Mesenchymal stem cell (in vitro differentiated cells and primary cell): ENCODE measurements around the gene HSPB9.

Experiments
- DNase-seq: peaks from one replicate; pipeline ENCODE4 v3.0.0-alpha.2; 2013
- H2AFZ ChIP-seq: one replicate; pipeline ENCODE4 v1.6.1; 2013; ENCODE audit warnings: low read depth, mild to moderate bottlenecking, control low read depth, inconsistent platforms, low read length, moderate library complexity
- H2AK5ac ChIP-seq: 2 replicates; pipeline ENCODE4 v1.6.1; 2013; ENCODE audit warnings: low read length, moderate library complexity, mild to moderate bottlenecking, inconsistent platforms; ENCODE audit not compliant: severe bottlenecking
- H2BK120ac ChIP-seq: one replicate; pipeline ENCODE4 v1.6.1; 2013; ENCODE audit warnings: low read depth, mild to moderate bottlenecking, inconsistent platforms, low read length, moderate library complexity
- H2BK12ac ChIP-seq, 2 experiments: one replicate each; pipeline ENCODE4 v1.6.1; 2013; ENCODE audit warnings: inconsistent platforms in 2 of 2, low read length in 2 of 2, mild to moderate bottlenecking in 2 of 2, moderate library complexity in 2 of 2, control low read depth in 1 of 2
- H2BK15ac ChIP-seq: one replicate; pipeline ENCODE4 v1.6.1; 2013; ENCODE audit warnings: mild to moderate bottlenecking, low read depth, inconsistent platforms; ENCODE audit not compliant: poor library complexity, severe bottlenecking
- H2BK5ac ChIP-seq: 2 replicates; pipeline ENCODE4 v1.6.1; 2013; ENCODE audit warnings: low read depth, mild to moderate bottlenecking, low read length, control low read depth, inconsistent platforms; ENCODE audit not compliant: poor library complexity, severe bottlenecking
- H3K14ac ChIP-seq, 2 experiments: one replicate each; pipeline ENCODE4 v1.6.1; 2013; ENCODE audit warnings: inconsistent platforms in 2 of 2, low read length in 2 of 2, control low read depth in 1 of 2, mild to moderate bottlenecking in 1 of 2, moderate library complexity in 1 of 2
- H3K18ac ChIP-seq, 2 experiments: one replicate each; pipeline ENCODE4 v1.6.1; 2013; ENCODE audit warnings: inconsistent platforms in 2 of 2, low read length in 2 of 2, control low read depth in 1 of 2, low read depth in 1 of 2, mild to moderate bottlenecking in 1 of 2
- H3K23ac ChIP-seq, 2 experiments: one replicate each; pipeline ENCODE4 v1.6.1; 2013; ENCODE audit warnings: inconsistent platforms in 2 of 2, low read length in 2 of 2, mild to moderate bottlenecking in 2 of 2, moderate library complexity in 2 of 2, control low read depth in 1 of 2
- H3K27ac ChIP-seq: 2 replicates; pipeline ENCODE4 v1.5.1; 2013; ENCODE audit warnings: mild to moderate bottlenecking, moderate library complexity, low read length, control low read depth, inconsistent platforms; ENCODE audit not compliant: poor library complexity, severe bottlenecking
- H3K27me3 ChIP-seq, 2 experiments: 2 replicates each; pipeline versions ENCODE4 v1.6.1 to v1.7.0; 2013; ENCODE audit warnings: low read length in 2 of 2, mild to moderate bottlenecking in 2 of 2, moderate library complexity in 2 of 2, control low read depth in 1 of 2, inconsistent platforms in 1 of 2; ENCODE audit not compliant: control insufficient read depth in 1 of 2, insufficient read depth in 1 of 2
- H3K36me3 ChIP-seq, 2 experiments: 2 replicates each; pipeline versions ENCODE4 v1.6.1 to v1.7.0; 2013; ENCODE audit warnings: low read length in 2 of 2, control low read depth in 1 of 2, inconsistent platforms in 1 of 2, low read depth in 1 of 2, mild to moderate bottlenecking in 1 of 2; ENCODE audit not compliant: insufficient read depth in 2 of 2, control insufficient read depth in 1 of 2
- H3K4ac ChIP-seq, 2 experiments: one replicate each; pipeline ENCODE4 v1.6.1; 2013; ENCODE audit warnings: inconsistent platforms in 2 of 2, low read length in 2 of 2, mild to moderate bottlenecking in 2 of 2, moderate library complexity in 2 of 2, control low read depth in 1 of 2, low read depth in 1 of 2
- H3K4me1 ChIP-seq: 2 replicates; pipeline ENCODE4 v1.6.1; 2013; ENCODE audit warnings: low read depth, low read length, control low read depth; ENCODE audit not compliant: control insufficient read depth, insufficient read depth
- H3K4me2 ChIP-seq: 2 replicates; pipeline ENCODE4 v1.6.1; 2013; ENCODE audit warnings: low read length, mild to moderate bottlenecking, inconsistent platforms; ENCODE audit not compliant: poor library complexity, severe bottlenecking
- H3K4me3 ChIP-seq, 2 experiments: 2 replicates each; pipeline versions ENCODE4 v1.5.1 to v1.7.0; 2013; ENCODE audit warnings: low read length in 2 of 2, mild to moderate bottlenecking in 2 of 2, control low read depth in 1 of 2, low read depth in 1 of 2; ENCODE audit not compliant: insufficient read depth in 1 of 2
- H3K79me1 ChIP-seq: replicated peaks from 2 replicates; pipeline ENCODE4 v1.6.1; 2013; ENCODE audit warnings: mild to moderate bottlenecking, control low read depth, low read length, inconsistent platforms; ENCODE audit not compliant: poor library complexity, severe bottlenecking
- H3K9ac ChIP-seq: 2 replicates; pipeline ENCODE4 v1.7.0; 2013; ENCODE audit warnings: mild to moderate bottlenecking, low read length, moderate library complexity
- H3K9me3 ChIP-seq: 2 replicates; pipeline ENCODE4 v1.7.0; 2013; ENCODE audit warnings: mild to moderate bottlenecking, low read length; ENCODE audit not compliant: control insufficient read depth
- H4K8ac ChIP-seq: one replicate; pipeline ENCODE4 v1.6.1; 2013; ENCODE audit warnings: inconsistent platforms, mild to moderate bottlenecking, low read length, moderate library complexity
- H4K91ac ChIP-seq: one replicate; pipeline ENCODE4 v1.6.1; 2013; ENCODE audit warnings: mild to moderate bottlenecking, low read length, inconsistent platforms
- WGBS: methylation state at CpG from one replicate; pipeline ENCODE4 v1.1.7; 2013; ENCODE audit warnings: mixed read lengths; 5-methylcytosine and 5-hydroxymethylcytosine counted together

Gene HSPB9

GRCh38 chr17:42117397-42118125 lies 5.0 kb upstream of the HSPB9 start:
- Histone ChIP-seq H2BK120ac (no peak overlapping the region), H3K9ac (no peak overlapping the region), H3K4me1 (peaks cover 11% of the 10 kb centered on the region), H2BK15ac (no peak overlapping the region), H3K23ac (no peak overlapping the region), H3K14ac (no peak overlapping the region), H3K18ac (no peak overlapping the region), H3K4me2 (no peak overlapping the region), H4K91ac (peak overlapping the region; percentile 11), H3K4me3 (no peak overlapping the region), H2AFZ (no peak overlapping the region), H2BK5ac (no peak overlapping the region), H3K4ac (no peak overlapping the region), H3K27me3 (no peaks in the 10 kb centered on the region), H2BK12ac (no peak overlapping the region), H3K79me1 (peaks cover 9% of the 10 kb centered on the region), H3K27ac (no peak overlapping the region), H3K36me3 (peaks cover 42 to 73% of the 10 kb centered on the region in 2 experiments), H3K9me3 (no peaks in the 10 kb centered on the region), H2AK5ac (no peak overlapping the region), H4K8ac (no peak overlapping the region)
- no peak for DNase-seq
- 94% methylated on average over 30 of the region's 30 CpGs for WGBS

- H4K8ac ChIP-seq: no peak overlapping the region
- no peak overlapping the region for H3K27ac ChIP-seq
- H3K9me3 ChIP-seq: no peaks in the 10 kb centered on the region
- H3K4ac ChIP-seq: peak overlapping the region in 1 of 2 experiments; percentile 6
- peaks cover 8% of the 10 kb centered on the region for H3K4me1 ChIP-seq
- no peak overlapping the region for H3K4me3 ChIP-seq
- H3K9ac ChIP-seq: no peak overlapping the region
- no peak overlapping the region for H3K4me2 ChIP-seq
- H2BK120ac ChIP-seq: no peak overlapping the region
- H2BK5ac ChIP-seq: no peak overlapping the region
- no peak overlapping the region for H2BK15ac ChIP-seq
- H3K27me3 ChIP-seq: no peaks in the 10 kb centered on the region
- H2AFZ ChIP-seq: no peak overlapping the region
- DNase-seq: no peak
- peaks cover 9% of the 10 kb centered on the region for H3K79me1 ChIP-seq
- H3K36me3 ChIP-seq: peaks cover 42 to 73% of the 10 kb centered on the region in 2 experiments
- no peak overlapping the region for H4K91ac ChIP-seq
- no peak overlapping the region for H3K18ac ChIP-seq
- H2BK12ac ChIP-seq: no peak overlapping the region
- H2AK5ac ChIP-seq: no peak overlapping the region
- 90% methylated on average over 4 of the region's 4 CpGs for WGBS
- H3K23ac ChIP-seq: no peak overlapping the region
- H3K14ac ChIP-seq: no peak overlapping the region
These were observed 4.5 kb upstream of the HSPB9 start for GRCh38 chr17:42118126-42118510.

DNA sequence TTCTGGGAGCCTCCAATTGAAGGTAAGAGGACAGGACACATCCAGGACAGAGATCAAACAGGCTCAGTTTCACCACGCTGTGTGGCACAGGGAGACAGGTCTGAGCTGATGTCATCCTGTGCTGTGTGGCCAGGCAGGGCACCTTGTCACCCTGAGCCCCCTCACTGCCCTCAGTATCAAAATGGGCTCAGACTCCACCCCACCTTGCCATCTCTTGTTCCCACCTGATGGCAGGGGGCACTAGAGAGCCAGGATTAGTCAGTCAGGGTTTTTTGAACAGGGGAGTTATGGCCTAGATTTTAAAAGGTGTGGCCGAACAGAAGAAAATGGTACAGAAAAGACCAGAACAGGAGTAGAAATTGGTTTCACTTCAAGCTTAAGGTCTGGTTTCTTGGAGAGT lies 4.1 kb upstream of the HSPB9 start:
- H3K36me3 ChIP-seq: peaks cover 42 to 72% of the 10 kb centered on the region in 2 experiments
- H3K14ac ChIP-seq: no peak overlapping the region
- H3K27ac ChIP-seq: no peak overlapping the region
- peak; percentile 37 for DNase-seq
- H3K9ac ChIP-seq: no peak overlapping the region
- no peak overlapping the region for H3K18ac ChIP-seq
- H2BK120ac ChIP-seq: no peak overlapping the region
- no peaks in the 10 kb centered on the region for H3K9me3 ChIP-seq
- peaks cover 8% of the 10 kb centered on the region for H3K4me1 ChIP-seq
- no peak overlapping the region for H4K8ac ChIP-seq
- 100% methylated on average over 2 of the region's 2 CpGs for WGBS
- H2AK5ac ChIP-seq: no peak overlapping the region
- H2AFZ ChIP-seq: no peak overlapping the region
- no peak overlapping the region for H2BK15ac ChIP-seq
- peaks cover 9% of the 10 kb centered on the region for H3K79me1 ChIP-seq
- no peak overlapping the region for H3K23ac ChIP-seq
- H3K4ac ChIP-seq: no peak overlapping the region
- H4K91ac ChIP-seq: no peak overlapping the region
- H2BK5ac ChIP-seq: no peak overlapping the region
- H2BK12ac ChIP-seq: no peak overlapping the region
- no peak overlapping the region for H3K4me3 ChIP-seq
- H3K27me3 ChIP-seq: no peaks in the 10 kb centered on the region
- no peak overlapping the region for H3K4me2 ChIP-seq

- no peak overlapping the region for H3K27ac ChIP-seq
- H3K9ac ChIP-seq: no peak overlapping the region
- 96% methylated on average over 18 of the region's 18 CpGs for WGBS
- peaks cover 8% of the 10 kb centered on the region for H3K4me1 ChIP-seq
- no peaks in the 10 kb centered on the region for H3K9me3 ChIP-seq
- H3K23ac ChIP-seq: no peak overlapping the region
- H3K4me2 ChIP-seq: no peak overlapping the region
- no peak overlapping the region for H3K4me3 ChIP-seq
- H4K91ac ChIP-seq: no peak overlapping the region
- no peak overlapping the region for H3K18ac ChIP-seq
- H2BK120ac ChIP-seq: no peak overlapping the region
- no peak overlapping the region for H3K4ac ChIP-seq
- no peak overlapping the region for H2AFZ ChIP-seq
- H2BK15ac ChIP-seq: no peak overlapping the region
- H2AK5ac ChIP-seq: no peak overlapping the region
- no peak for DNase-seq
- H2BK12ac ChIP-seq: no peak overlapping the region
- no peaks in the 10 kb centered on the region for H3K27me3 ChIP-seq
- peaks cover 40 to 66% of the 10 kb centered on the region in 2 experiments for H3K36me3 ChIP-seq
- no peak overlapping the region for H3K14ac ChIP-seq
- H4K8ac ChIP-seq: no peak overlapping the region
- H3K79me1 ChIP-seq: peaks cover 9% of the 10 kb centered on the region
- H2BK5ac ChIP-seq: no peak overlapping the region
These were observed 3.3 kb upstream of the HSPB9 start for GRCh38 chr17:42119301-42119700.
